GM12878 (cell line): ENCODE measurements around the gene BICRAL. TPM values are rescaled to one million over a fixed set of nuclear protein-coding genes. Genes with fewer than 3 reads are reported as not detected.
A peak's percentile ranks its signal among the peaks of the same experiment; 100 is the strongest.

Experiments
- BCL11A ChIP-seq: IDR thresholded peaks from 2 replicates; pipeline ENCODE4 v1.6.1; 2011; ENCODE audit warnings: low read depth, low read length
- EGR1 ChIP-seq, 2 experiments: IDR thresholded peaks; 1 replicate in 1 of 2; 2 replicates in 1 of 2; pipeline ENCODE4 v1.6.1; 2011 to 2012; ENCODE audit warnings: low read depth in 2 of 2, low read length in 2 of 2, borderline replicate concordance in 1 of 2, mild to moderate bottlenecking in 1 of 2, moderate library complexity in 1 of 2
- EP300 ChIP-seq, 2 experiments: fragments of 150-350 bp in 1 of 2; IDR thresholded peaks; 2 replicates each; pipeline ENCODE4 v1.6.1; 2011 to 2012; ENCODE audit warnings: low read depth in 2 of 2, low read length in 2 of 2, borderline replicate concordance in 1 of 2, improper control_type of control experiment in 1 of 2, inconsistent platforms in 1 of 2; ENCODE audit not compliant: control insufficient read depth in 1 of 2
- LARP7 ChIP-seq: fragments of 450-650 bp; IDR thresholded peaks from 2 replicates; pipeline ENCODE4 v1.6.1; 2017; ENCODE audit warnings: mild to moderate bottlenecking
- NBN ChIP-seq: fragments of 450-650 bp; IDR thresholded peaks from 2 replicates; pipeline ENCODE4 v1.6.1; 2016
- PAX5 ChIP-seq: IDR thresholded peaks from 2 replicates; pipeline ENCODE4 v1.6.1; 2011; ENCODE audit warnings: low read depth, low read length, borderline replicate concordance
- POLR2AphosphoS5 ChIP-seq: IDR thresholded peaks from 2 replicates; pipeline ENCODE4 v1.6.1; 2011; ENCODE audit warnings: mild to moderate bottlenecking, low read length, inconsistent platforms
- RBBP5 ChIP-seq: fragments of 200-600 bp; sonication (generic); conservative IDR thresholded peaks from 2 replicates; pipeline ENCODE4 v1.6.1; 2016
- RELA ChIP-seq: fragments of 450-650 bp; IDR thresholded peaks from 2 replicates; pipeline ENCODE4 v1.8.0; 2014; ENCODE audit warnings: borderline replicate concordance; ENCODE audit not compliant: partially characterized antibody
- SMAD1 ChIP-seq: fragments of 450-650 bp; IDR thresholded peaks from 2 replicates; pipeline ENCODE4 v1.6.1; 2018; ENCODE audit warnings: mild to moderate bottlenecking, low read depth; ENCODE audit not compliant: partially characterized antibody
- SMC3 ChIP-seq: IDR thresholded peaks from 2 replicates; pipeline ENCODE4 v1.6.1; 2011; ENCODE audit warnings: low read length, improper control_type of control experiment, borderline replicate concordance
- SREBF2 ChIP-seq: IDR thresholded peaks from 2 replicates; pipeline ENCODE4 v1.6.1; 2012; ENCODE audit warnings: mild to moderate bottlenecking, low read length
- TARDBP ChIP-seq: IDR thresholded peaks from 2 replicates; pipeline ENCODE4 v1.6.1; 2016; ENCODE audit warnings: borderline replicate concordance
- TBL1XR1 ChIP-seq: IDR thresholded peaks from 2 replicates; pipeline ENCODE4 v1.6.1; 2012; ENCODE audit warnings: low read depth, low read length, improper control_type of control experiment
- ZNF24 ChIP-seq: fragments of 450-650 bp; IDR thresholded peaks from 2 replicates; pipeline ENCODE4 v1.6.1; 2017; ENCODE audit warnings: antibody characterized with exemption, mild to moderate bottlenecking
- ZNF274 ChIP-seq: IDR thresholded peaks from one replicate; pipeline ENCODE4 v1.8.0; 2011; ENCODE audit not compliant: insufficient read length, insufficient read depth
- polyA plus RNA-seq, 11 experiments: library from polyadenylated mRNA; depleted of rRNA in 4 of 11; unstranded in 6 of 11; stranded (reverse) in 5 of 11; fragments of >200 nt; fragmentation: Nextera tagmentation in 4 of 11; fragmentation: Illumina TruSeq in 1 of 11; extraction: Ambion mirVana in 4 of 11; extraction: Trizol in 1 of 11; gene quantifications; 1 replicate in 1 of 11; 2 replicates in 10 of 11; pipeline versions ENCODE4 v1.2.1 to v1.2.3, GENCODE V29; 2011 to 2016; ENCODE audit warnings: inconsistent platforms in 2 of 11, missing spikeins in 2 of 11, low read depth in 1 of 11
- total RNA-seq, 4 experiments: library from RNA; depleted of rRNA in 3 of 4; stranded (reverse); fragments of >200 nt in 3 of 4; fragmentation: Illumina TruSeq in 1 of 4; extraction: Trizol in 1 of 4; gene quantifications; 2 replicates each; pipeline versions ENCODE4 v1.2.1 to v1.2.3, GENCODE V29; 2013 to 2021
- TF ChIP-seq, protein P1 (sequence below): IDR thresholded peaks from 2 replicates; pipeline ENCODE4 v1.6.1; 2012; ENCODE audit warnings: low read depth, low read length, improper control_type of control experiment
- TF ChIP-seq, protein P2 (sequence below): IDR thresholded peaks from 2 replicates; pipeline ENCODE4 v1.6.1; 2012; ENCODE audit warnings: improper control_type of control experiment, low read depth, low read length; ENCODE audit not compliant: insufficient replicate concordance
- TF ChIP-seq, protein P3 (sequence below): fragments of 150-350 bp; IDR thresholded peaks from 2 replicates; pipeline ENCODE4 v1.6.1; 2014; ENCODE audit warnings: mild to moderate bottlenecking, low read depth, low read length
- TF ChIP-seq, protein P4 (sequence below): fragments of 450-650 bp; formaldehyde crosslinking; IDR thresholded peaks from 2 replicates; pipeline ENCODE4 v1.5.0; 2022; ENCODE audit warnings: mild to moderate bottlenecking, missing genetic modification characterization

The BICRAL gene
- total and polyA plus RNA-seq, 10 of the 15 experiments (the other 5 are each of a cell fraction or from before 2014, with no cell fraction given), result 1.9 to 16.6 (median 8.5) TPM

DNA sequence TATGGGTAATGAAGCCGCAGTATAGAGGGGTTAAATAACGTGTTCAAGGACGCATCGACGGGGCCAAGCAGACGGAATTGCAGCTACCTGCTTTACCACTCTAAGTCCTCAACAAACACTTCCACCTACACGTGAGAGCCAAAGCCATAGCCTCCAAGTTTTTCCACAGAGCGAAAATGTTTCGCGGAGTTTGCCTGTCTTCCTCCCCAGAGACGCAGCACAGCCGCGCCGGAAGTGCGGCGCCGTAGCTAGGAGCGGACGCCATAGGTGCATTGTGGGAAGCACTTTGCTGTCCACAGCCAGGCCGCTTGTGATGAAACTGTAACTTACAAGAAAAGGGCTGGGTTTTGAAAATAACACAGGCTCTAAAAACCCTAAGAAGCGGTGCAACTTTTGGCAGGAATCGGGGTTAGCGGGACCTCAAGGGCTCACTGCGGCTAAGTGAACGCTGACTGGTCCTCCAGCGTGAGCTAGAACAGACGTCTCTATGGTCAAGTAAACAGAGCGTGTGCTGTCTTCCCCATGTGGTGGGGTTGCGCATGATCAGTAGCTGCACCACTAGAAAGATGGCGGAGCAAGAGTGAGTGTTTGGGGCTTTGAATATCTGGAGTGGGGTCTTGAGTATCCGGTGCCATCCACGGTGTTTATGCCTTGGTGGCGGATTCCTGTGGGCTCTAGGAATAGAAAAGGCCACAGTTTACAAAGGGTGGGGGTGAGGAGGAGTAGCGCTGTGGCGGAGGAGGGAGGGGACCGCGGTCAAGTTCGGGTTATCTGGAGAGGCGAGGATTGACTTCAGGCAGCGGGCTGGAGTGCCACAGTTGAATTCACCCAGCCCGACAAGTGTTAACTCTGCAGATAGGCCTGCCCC is 97.8 kb downstream of the BICRAL start, which contains the start of gene RPL7L1 (continued):
- TF ChIP-seq TARDBP, result peak; percentile 25; the same call in 1 of the 2 replicates
- no peak for TF ChIP-seq TBL1XR1
- TF ChIP-seq, protein P1, sequence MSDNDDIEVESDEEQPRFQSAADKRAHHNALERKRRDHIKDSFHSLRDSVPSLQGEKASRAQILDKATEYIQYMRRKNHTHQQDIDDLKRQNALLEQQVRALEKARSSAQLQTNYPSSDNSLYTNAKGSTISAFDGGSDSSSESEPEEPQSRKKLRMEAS, result peak; percentile 89
- peak; percentile 89 for TF ChIP-seq SMAD1
- TF ChIP-seq LARP7, result no peak; the same call in 1 of the 2 replicates
- TF ChIP-seq RBBP5, result peak; percentile 95
- no peak for TF ChIP-seq SMC3
- no peak for TF ChIP-seq ZNF274
- no peak for TF ChIP-seq PAX5
- no peak for TF ChIP-seq RELA
- TF ChIP-seq ZNF24, result no peak
- TF ChIP-seq BCL11A, result no peak
- peak; percentile 86 for TF ChIP-seq NBN
- peak; percentile 99 for TF ChIP-seq POLR2AphosphoS5
- peak in 1 of 2 experiments; percentile 28; a peak in 1 of 3 replicates for TF ChIP-seq EGR1 (IDR thresholded peaks at IDR 0.05; ENCODE audit: borderline replicate concordance in 1 of 2, low read depth in 2 of 2, low read length in 2 of 2)
- no peak for TF ChIP-seq EP300 (IDR thresholded peaks at IDR 0.05; ENCODE audit: borderline replicate concordance in 1 of 2, control insufficient read depth in 1 of 2, low read depth in 2 of 2, low read length in 2 of 2)
- TF ChIP-seq, protein P2, sequence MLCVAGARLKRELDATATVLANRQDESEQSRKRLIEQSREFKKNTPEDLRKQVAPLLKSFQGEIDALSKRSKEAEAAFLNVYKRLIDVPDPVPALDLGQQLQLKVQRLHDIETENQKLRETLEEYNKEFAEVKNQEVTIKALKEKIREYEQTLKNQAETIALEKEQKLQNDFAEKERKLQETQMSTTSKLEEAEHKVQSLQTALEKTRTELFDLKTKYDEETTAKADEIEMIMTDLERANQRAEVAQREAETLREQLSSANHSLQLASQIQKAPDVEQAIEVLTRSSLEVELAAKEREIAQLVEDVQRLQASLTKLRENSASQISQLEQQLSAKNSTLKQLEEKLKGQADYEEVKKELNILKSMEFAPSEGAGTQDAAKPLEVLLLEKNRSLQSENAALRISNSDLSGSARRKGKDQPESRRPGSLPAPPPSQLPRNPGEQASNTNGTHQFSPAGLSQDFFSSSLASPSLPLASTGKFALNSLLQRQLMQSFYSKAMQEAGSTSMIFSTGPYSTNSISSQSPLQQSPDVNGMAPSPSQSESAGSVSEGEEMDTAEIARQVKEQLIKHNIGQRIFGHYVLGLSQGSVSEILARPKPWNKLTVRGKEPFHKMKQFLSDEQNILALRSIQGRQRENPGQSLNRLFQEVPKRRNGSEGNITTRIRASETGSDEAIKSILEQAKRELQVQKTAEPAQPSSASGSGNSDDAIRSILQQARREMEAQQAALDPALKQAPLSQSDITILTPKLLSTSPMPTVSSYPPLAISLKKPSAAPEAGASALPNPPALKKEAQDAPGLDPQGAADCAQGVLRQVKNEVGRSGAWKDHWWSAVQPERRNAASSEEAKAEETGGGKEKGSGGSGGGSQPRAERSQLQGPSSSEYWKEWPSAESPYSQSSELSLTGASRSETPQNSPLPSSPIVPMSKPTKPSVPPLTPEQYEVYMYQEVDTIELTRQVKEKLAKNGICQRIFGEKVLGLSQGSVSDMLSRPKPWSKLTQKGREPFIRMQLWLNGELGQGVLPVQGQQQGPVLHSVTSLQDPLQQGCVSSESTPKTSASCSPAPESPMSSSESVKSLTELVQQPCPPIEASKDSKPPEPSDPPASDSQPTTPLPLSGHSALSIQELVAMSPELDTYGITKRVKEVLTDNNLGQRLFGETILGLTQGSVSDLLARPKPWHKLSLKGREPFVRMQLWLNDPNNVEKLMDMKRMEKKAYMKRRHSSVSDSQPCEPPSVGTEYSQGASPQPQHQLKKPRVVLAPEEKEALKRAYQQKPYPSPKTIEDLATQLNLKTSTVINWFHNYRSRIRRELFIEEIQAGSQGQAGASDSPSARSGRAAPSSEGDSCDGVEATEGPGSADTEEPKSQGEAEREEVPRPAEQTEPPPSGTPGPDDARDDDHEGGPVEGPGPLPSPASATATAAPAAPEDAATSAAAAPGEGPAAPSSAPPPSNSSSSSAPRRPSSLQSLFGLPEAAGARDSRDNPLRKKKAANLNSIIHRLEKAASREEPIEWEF, result no peak
- TF ChIP-seq, protein P3, sequence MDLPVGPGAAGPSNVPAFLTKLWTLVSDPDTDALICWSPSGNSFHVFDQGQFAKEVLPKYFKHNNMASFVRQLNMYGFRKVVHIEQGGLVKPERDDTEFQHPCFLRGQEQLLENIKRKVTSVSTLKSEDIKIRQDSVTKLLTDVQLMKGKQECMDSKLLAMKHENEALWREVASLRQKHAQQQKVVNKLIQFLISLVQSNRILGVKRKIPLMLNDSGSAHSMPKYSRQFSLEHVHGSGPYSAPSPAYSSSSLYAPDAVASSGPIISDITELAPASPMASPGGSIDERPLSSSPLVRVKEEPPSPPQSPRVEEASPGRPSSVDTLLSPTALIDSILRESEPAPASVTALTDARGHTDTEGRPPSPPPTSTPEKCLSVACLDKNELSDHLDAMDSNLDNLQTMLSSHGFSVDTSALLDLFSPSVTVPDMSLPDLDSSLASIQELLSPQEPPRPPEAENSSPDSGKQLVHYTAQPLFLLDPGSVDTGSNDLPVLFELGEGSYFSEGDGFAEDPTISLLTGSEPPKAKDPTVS, result no peak
- TF ChIP-seq, protein P4, sequence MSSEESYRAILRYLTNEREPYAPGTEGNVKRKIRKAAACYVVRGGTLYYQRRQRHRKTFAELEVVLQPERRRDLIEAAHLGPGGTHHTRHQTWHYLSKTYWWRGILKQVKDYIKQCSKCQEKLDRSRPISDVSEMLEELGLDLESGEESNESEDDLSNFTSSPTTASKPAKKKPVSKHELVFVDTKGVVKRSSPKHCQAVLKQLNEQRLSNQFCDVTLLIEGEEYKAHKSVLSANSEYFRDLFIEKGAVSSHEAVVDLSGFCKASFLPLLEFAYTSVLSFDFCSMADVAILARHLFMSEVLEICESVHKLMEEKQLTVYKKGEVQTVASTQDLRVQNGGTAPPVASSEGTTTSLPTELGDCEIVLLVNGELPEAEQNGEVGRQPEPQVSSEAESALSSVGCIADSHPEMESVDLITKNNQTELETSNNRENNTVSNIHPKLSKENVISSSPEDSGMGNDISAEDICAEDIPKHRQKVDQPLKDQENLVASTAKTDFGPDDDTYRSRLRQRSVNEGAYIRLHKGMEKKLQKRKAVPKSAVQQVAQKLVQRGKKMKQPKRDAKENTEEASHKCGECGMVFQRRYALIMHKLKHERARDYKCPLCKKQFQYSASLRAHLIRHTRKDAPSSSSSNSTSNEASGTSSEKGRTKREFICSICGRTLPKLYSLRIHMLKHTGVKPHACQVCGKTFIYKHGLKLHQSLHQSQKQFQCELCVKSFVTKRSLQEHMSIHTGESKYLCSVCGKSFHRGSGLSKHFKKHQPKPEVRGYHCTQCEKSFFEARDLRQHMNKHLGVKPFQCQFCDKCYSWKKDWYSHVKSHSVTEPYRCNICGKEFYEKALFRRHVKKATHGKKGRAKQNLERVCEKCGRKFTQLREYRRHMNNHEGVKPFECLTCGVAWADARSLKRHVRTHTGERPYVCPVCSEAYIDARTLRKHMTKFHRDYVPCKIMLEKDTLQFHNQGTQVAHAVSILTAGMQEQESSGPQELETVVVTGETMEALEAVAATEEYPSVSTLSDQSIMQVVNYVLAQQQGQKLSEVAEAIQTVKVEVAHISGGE (CRISPR knock-in tag), result no peak
- 0 out of 2 replicates have a peak, but pooled peaks have one; percentile 16 for TF ChIP-seq SREBF2
